Endodermal cell (in vitro differentiated cells): ENCODE data around the gene CNTNAP5. TPM values are rescaled to one million over a fixed set of nuclear protein-coding genes. Genes with fewer than 3 reads are reported as not detected.

Experiments
- DNase-seq: peaks from one replicate; pipeline ENCODE4 v3.0.0-alpha.2; 2017
- H3K27ac ChIP-seq: 2 replicates; pipeline ENCODE4 v1.5.1; 2013; ENCODE audit warnings: mild to moderate bottlenecking, low read depth, low read length, moderate library complexity
- H3K27me3 ChIP-seq: 2 replicates; pipeline ENCODE4 v1.6.1; 2013; ENCODE audit warnings: mild to moderate bottlenecking, low read length, moderate library complexity; ENCODE audit not compliant: insufficient read depth, control insufficient read depth, poor library complexity, severe bottlenecking
- H3K36me3 ChIP-seq: 2 replicates; pipeline ENCODE4 v1.7.0; 2013; ENCODE audit warnings: mild to moderate bottlenecking, low read length, moderate library complexity; ENCODE audit not compliant: control insufficient read depth, insufficient read depth
- H3K4me1 ChIP-seq: one replicate; pipeline ENCODE4 v1.7.0; 2013; ENCODE audit warnings: low read length; ENCODE audit not compliant: control insufficient read depth, insufficient read depth
- H3K4me3 ChIP-seq: 2 replicates; pipeline ENCODE4 v1.5.1; 2013; ENCODE audit warnings: mild to moderate bottlenecking, low read length, moderate library complexity
- H3K9ac ChIP-seq: 2 replicates; pipeline ENCODE4 v1.6.1; 2013; ENCODE audit warnings: mild to moderate bottlenecking, low read length, moderate library complexity; ENCODE audit not compliant: poor library complexity, severe bottlenecking; ENCODE audit errors: extremely low read depth
- H3K9me3 ChIP-seq: 2 replicates; pipeline ENCODE4 v1.6.1; 2013; ENCODE audit warnings: mild to moderate bottlenecking, low read length, moderate library complexity; ENCODE audit not compliant: control insufficient read depth
- H3K27ac Mint-ChIP-seq: 2 replicates; pipeline ENCODE4 v1.8.0; 2020; ENCODE audit warnings: mixed read lengths
- H3K27me3 Mint-ChIP-seq: 2 replicates; pipeline ENCODE4 v1.8.0; 2021; ENCODE audit warnings: mild to moderate bottlenecking, mixed read lengths; ENCODE audit not compliant: insufficient read depth
- H3K36me3 Mint-ChIP-seq: 2 replicates; pipeline ENCODE4 v1.8.0; 2020; ENCODE audit warnings: low read depth, mixed read lengths
- H3K4me1 Mint-ChIP-seq: 2 replicates; pipeline ENCODE4 v1.8.0; 2020; ENCODE audit warnings: mixed read lengths
- H3K4me3 Mint-ChIP-seq: 2 replicates; pipeline ENCODE4 v1.8.0; 2020; ENCODE audit warnings: mild to moderate bottlenecking, moderate library complexity, mixed read lengths
- H3K9me3 Mint-ChIP-seq: 2 replicates; pipeline ENCODE4 v1.8.0; 2020; ENCODE audit warnings: mild to moderate bottlenecking, mixed read lengths
- CTCF ChIP-seq: fragments of 200-600 bp; sonication (generic); conservative IDR thresholded peaks from 2 replicates; pipeline ENCODE4 v1.5.0; 2021; ENCODE audit warnings: antibody characterized with exemption, mild to moderate bottlenecking
- WGBS, 2 experiments: methylation state at CpG; one replicate each; pipeline versions ENCODE4 v1.1.5 to v1.1.7; 2013; ENCODE audit warnings: missing lambda C conversion rate in 2 of 2, mixed read lengths in 1 of 2; ENCODE audit not compliant: insufficient coverage in 1 of 2, insufficient read length in 1 of 2; 5-methylcytosine and 5-hydroxymethylcytosine counted together
- total RNA-seq, 2 donors: library from RNA; stranded (reverse); fragmentation: NEBNext Ultra II Directional in 1 of 2; extraction: Animal tissue kit (Norgen Biotek cat#: 25700) in 1 of 2; gene quantifications; 2 replicates in 1 of 2; 3 replicates in 1 of 2; pipeline ENCODE4 v1.2.1, GENCODE V29; 2021

CNTNAP5 gene
- total RNA-seq, 2 donors from 2014 or later: 0.70 to 4.4 TPM

GRCh38 chr2:124171472-124172063, 146.5 kb downstream of the CNTNAP5 start:
- Mint-ChIP-seq H3K9me3 (no peaks in the 10 kb centered on the region), H3K4me3 (no peak overlapping the region), H3K4me1 (peaks cover 4% of the 10 kb centered on the region), H3K27me3 (no peaks in the 10 kb centered on the region), H3K27ac (no peak overlapping the region), H3K36me3 (no peaks in the 10 kb centered on the region)
- Histone ChIP-seq H3K36me3 (no peaks in the 10 kb centered on the region), H3K27me3 (no peaks in the 10 kb centered on the region), H3K27ac (no peak overlapping the region), H3K4me1 (no peaks in the 10 kb centered on the region), H3K9me3 (no peaks in the 10 kb centered on the region), H3K4me3 (no peak overlapping the region), H3K9ac (no peak overlapping the region)
- DNase-seq: no peak
- 97 to 100% methylated on average over 2 to 3 of the region's 3 CpGs for WGBS, 2 experiments
- no peak for TF ChIP-seq CTCF

GRCh38 chr2:124178719-124179118, 153.6 kb downstream of the CNTNAP5 start:
- Histone ChIP-seq H3K4me3 (no peak overlapping the region), H3K9ac (no peak overlapping the region), H3K27me3 (no peaks in the 10 kb centered on the region), H3K36me3 (no peaks in the 10 kb centered on the region), H3K27ac (no peak overlapping the region), H3K4me1 (no peaks in the 10 kb centered on the region), H3K9me3 (no peaks in the 10 kb centered on the region)
- no CpG with 5 or more reads among the region's 1 CpG for WGBS, 2 experiments
- TF ChIP-seq CTCF: no peak
- no peak for DNase-seq
- Mint-ChIP-seq H3K27ac (no peak overlapping the region), H3K36me3 (no peaks in the 10 kb centered on the region), H3K4me1 (no peaks in the 10 kb centered on the region), H3K4me3 (no peak overlapping the region), H3K9me3 (no peaks in the 10 kb centered on the region), H3K27me3 (no peaks in the 10 kb centered on the region)

- no peaks in the 10 kb centered on the region for H3K36me3 Mint-ChIP-seq
- no peaks in the 10 kb centered on the region for H3K27me3 Mint-ChIP-seq
Observed at GRCh38 chr2:124180635-124181034, 155.5 kb downstream of the CNTNAP5 start.

More at GRCh38 chr2:124180635-124181034, 155.5 kb downstream of the CNTNAP5 start:
- H3K9ac ChIP-seq: no peak overlapping the region
- Mint-ChIP-seq H3K4me1 (no peaks in the 10 kb centered on the region), H3K27ac (no peak overlapping the region), H3K9me3 (no peaks in the 10 kb centered on the region), H3K4me3 (no peak overlapping the region)
- TF ChIP-seq CTCF: no peak
- H3K27me3 ChIP-seq: no peaks in the 10 kb centered on the region
- no peaks in the 10 kb centered on the region for H3K36me3 ChIP-seq
- no peak overlapping the region for H3K27ac ChIP-seq
- DNase-seq: no peak
- H3K9me3 ChIP-seq: no peaks in the 10 kb centered on the region
- H3K4me1 ChIP-seq: no peaks in the 10 kb centered on the region
- no peak overlapping the region for H3K4me3 ChIP-seq
